ENCODE results near the gene CCDC68. TPM values are rescaled to one million over a fixed set of nuclear protein-coding genes. Genes with fewer than 3 reads are reported as not detected.

CCDC68 gene
- total and polyA plus RNA-seq, 2 of the 4 experiments (the other 2 are of a cell fraction) = 0.46 to 0.54 TPM

- Histone ChIP-seq H3K27ac (ENCODE audit: insufficient read depth, low read length) (no peak overlapping the region), H2AK9ac (replicated peaks; ENCODE audit: low read depth, low read length, poor library complexity) (no peak overlapping the region), H4K91ac (ENCODE audit: insufficient read depth, low read depth, low read length) (no peak overlapping the region), H2BK15ac (ENCODE audit: low read depth, low read length) (no peak overlapping the region), H3K79me1 (ENCODE audit: low read depth in 1 of 2, low read length in 2 of 2) (peaks cover 0 to 4% of the 10 kb centered on the region in 2 experiments; a peak in 1 of 4 replicates), H3K9me3 (ENCODE audit: control insufficient read depth, insufficient read depth, low read length) (no peaks in the 10 kb centered on the region), H4K20me1 (ENCODE audit: insufficient read depth, low read length) (no peaks in the 10 kb centered on the region), H3K9ac (ENCODE audit: low read depth, low read length) (no peak overlapping the region), H4K8ac (ENCODE audit: low read depth in 2 of 2, low read length in 2 of 2) (no peak overlapping the region), H2AFZ (replicated peaks; ENCODE audit: low read length, poor library complexity) (no peak overlapping the region), H3K36me3 (ENCODE audit: control insufficient read depth, insufficient read depth, low read length) (peaks cover 9% of the 10 kb centered on the region), H3K9me1 (ENCODE audit: insufficient read depth, low read length) (peaks cover 5% of the 10 kb centered on the region; the same call in 1 of the 2 replicates), H3K27me3 (ENCODE audit: control insufficient read depth, insufficient read depth, low read length) (no peaks in the 10 kb centered on the region), H3K14ac (replicated peaks; ENCODE audit: low read depth, low read length) (no peak overlapping the region), H3K4me1 (ENCODE audit: control insufficient read depth, insufficient read depth, low read length) (peaks cover 5% of the 10 kb centered on the region), H3K18ac (ENCODE audit: low read depth, low read length) (no peak overlapping the region), H3K4me2 (ENCODE audit: low read depth, low read length) (no peak overlapping the region), H2BK20ac (ENCODE audit: low read depth, low read length) (no peak overlapping the region), H4K5ac (ENCODE audit: low read depth, low read length) (no peak overlapping the region), H3K23ac (ENCODE audit: low read depth, low read length) (no peak overlapping the region), H3K4ac (ENCODE audit: low read depth, low read length) (no peak overlapping the region), H2BK120ac (ENCODE audit: low read depth, low read length) (no peak overlapping the region), H3K4me3 (ENCODE audit: insufficient read depth, low read depth, low read length) (no peak overlapping the region), H2BK5ac (ENCODE audit: low read depth, low read length, poor library complexity, severe bottlenecking) (no peak overlapping the region), H2AK5ac (ENCODE audit: low read depth, low read length) (no peak overlapping the region), H3K56ac (ENCODE audit: extremely low read depth, insufficient read depth, low read length) (no peak overlapping the region)
- dilution Hi-C loops (cut with HindIII; ENCODE audit: low sequenced_read_pairs, unreplicated experiment) = no loop called here
- no peak for TF ChIP-seq FOS (IDR thresholded peaks at IDR 0.05; ENCODE audit: low read depth, low read length)
- no peak for TF ChIP-seq CEBPB (IDR thresholded peaks at IDR 0.05; ENCODE audit: low read depth, low read length)
- TF ChIP-seq CHD1 (IDR thresholded peaks at IDR 0.05; ENCODE audit: low read depth, low read length) = no peak
- TF ChIP-seq POLR2A (IDR thresholded peaks at IDR 0.05; ENCODE audit: low read depth, low read length) = no peak
- no peak for TF ChIP-seq CTCF (conservative IDR thresholded peaks at IDR 0.05; ENCODE audit: low read depth, low read length)
- intact Hi-C loops (cut with micrococcal nuclease) = no loop called here
- BruUV-seq (replicated peaks) = no TSS peak
- DNase-seq = no peak
- WGBS, 2 experiments (ENCODE audit: extremely low coverage in 2 of 2, insufficient read length in 1 of 2) = no CpG with 5 or more reads among the region's 3 CpGs
- ChIA-PET CTCF (no interaction called here), POLR2A (ENCODE audit: unreplicated experiment) (no interaction called here)
- no peak for ATAC-seq (ENCODE audit: low read depth)
- in situ Hi-C loops (cut with MboI; ENCODE audit: low sequenced_read_pairs) = no loop called here
These were observed 16.7 kb downstream of the CCDC68 start for GRCh38 chr18:54942569-54942968.

Data from IMR-90 (cell line).